Subcutaneous adipose tissue (tissue), 4 donors: Measurements from ENCODE around the gene ZNF580. TPM values are rescaled to one million over a fixed set of nuclear protein-coding genes. Genes with fewer than 3 reads are reported as not detected.

Source experiments
- CTCF ChIP-seq: fragments of 450-650 bp; IDR thresholded peaks from one replicate; pipeline ENCODE4 v1.5.1; 2016; ENCODE audit warnings: low read depth, mild to moderate bottlenecking, control low read depth, antibody characterized with exemption, moderate library complexity
- total RNA-seq, 4 donors: library from RNA; depleted of rRNA; stranded (reverse); fragments of >200 nt; gene quantifications; one replicate each; pipeline ENCODE4 v1.1.0, GENCODE V29; 2016

Gene ZNF580
- total RNA-seq, 4 donors from 2014 or later: 5.9 to 35.4 (median 12.3) TPM

- TF ChIP-seq CTCF: no peak
Measured at GRCh38 chr19:55660991-55661390, 20.2 kb downstream of the ZNF580 start.

GRCh38 chr19:55661826-55662225 lies 21.0 kb downstream of the ZNF580 start:
- no peak for TF ChIP-seq CTCF

- no peak for TF ChIP-seq CTCF
Measured at GRCh38 chr19:55663846-55664536, 23.2 kb downstream of the ZNF580 start.

- TF ChIP-seq CTCF: no peak
Measured at GRCh38 chr19:55666343-55667005, 25.7 kb downstream of the ZNF580 start.

- no peak for TF ChIP-seq CTCF
Measured at GRCh38 chr19:55667006-55667381, 26.2 kb downstream of the ZNF580 start.

GRCh38 chr19:55667511-55667910 lies 26.7 kb downstream of the ZNF580 start:
- no peak for TF ChIP-seq CTCF

- no peak for TF ChIP-seq CTCF
Measured at GRCh38 chr19:55667958-55668357, 27.2 kb downstream of the ZNF580 start.
